Measurements from ENCODE around the gene CFAP100. TPM values are rescaled to one million over a fixed set of nuclear protein-coding genes. Genes with fewer than 3 reads are reported as not detected.

Gene CFAP100
- total RNA-seq, 4 donors from 2014 or later: not detected

DNA sequence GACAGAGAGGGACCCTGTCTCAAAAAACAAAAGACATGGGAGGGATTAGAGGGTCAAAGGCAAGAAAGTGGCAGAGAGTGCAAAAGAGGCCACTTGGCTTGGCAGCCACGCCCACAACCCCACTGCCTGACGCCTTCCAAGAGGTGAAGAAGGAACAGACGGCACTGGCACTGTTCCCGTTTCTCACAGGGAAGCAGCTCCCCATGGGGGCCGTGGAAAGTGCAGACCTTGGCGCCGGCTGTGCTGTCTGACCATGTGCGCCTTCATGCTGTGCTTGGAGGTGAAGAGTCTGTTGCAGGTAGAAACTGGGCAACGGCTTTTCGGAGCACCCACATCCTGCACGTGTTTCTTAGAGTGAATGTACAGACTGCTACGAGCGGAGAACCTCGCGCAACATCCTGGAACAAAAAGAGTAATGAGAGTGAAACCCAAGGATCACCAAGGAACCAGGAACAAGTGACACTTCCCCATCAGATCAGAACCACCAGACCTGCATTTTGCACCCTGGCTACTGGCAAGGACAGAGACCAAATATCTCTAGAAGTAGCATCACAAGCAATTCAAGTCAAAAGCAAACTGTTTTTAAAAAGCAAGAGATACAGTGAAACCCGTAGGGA, 71.3 kb downstream of the CFAP100 start:
- no peak for TF ChIP-seq POLR2A (IDR thresholded peaks at IDR 0.05)
- 77 to 78% methylated on average over 16 of the region's 16 CpGs for WGBS, 2 donors
- H3K4me3 ChIP-seq (ENCODE audit: low read depth, poor library complexity, severe bottlenecking): no peak overlapping the region
- intact Hi-C loops (cut with DNase I; ENCODE audit: low total_unique reads): no loop called here
- DNase-seq (ENCODE audit: low spot score in 2 of 2): peak in 1 of 2 donors; percentile 87

DNA sequence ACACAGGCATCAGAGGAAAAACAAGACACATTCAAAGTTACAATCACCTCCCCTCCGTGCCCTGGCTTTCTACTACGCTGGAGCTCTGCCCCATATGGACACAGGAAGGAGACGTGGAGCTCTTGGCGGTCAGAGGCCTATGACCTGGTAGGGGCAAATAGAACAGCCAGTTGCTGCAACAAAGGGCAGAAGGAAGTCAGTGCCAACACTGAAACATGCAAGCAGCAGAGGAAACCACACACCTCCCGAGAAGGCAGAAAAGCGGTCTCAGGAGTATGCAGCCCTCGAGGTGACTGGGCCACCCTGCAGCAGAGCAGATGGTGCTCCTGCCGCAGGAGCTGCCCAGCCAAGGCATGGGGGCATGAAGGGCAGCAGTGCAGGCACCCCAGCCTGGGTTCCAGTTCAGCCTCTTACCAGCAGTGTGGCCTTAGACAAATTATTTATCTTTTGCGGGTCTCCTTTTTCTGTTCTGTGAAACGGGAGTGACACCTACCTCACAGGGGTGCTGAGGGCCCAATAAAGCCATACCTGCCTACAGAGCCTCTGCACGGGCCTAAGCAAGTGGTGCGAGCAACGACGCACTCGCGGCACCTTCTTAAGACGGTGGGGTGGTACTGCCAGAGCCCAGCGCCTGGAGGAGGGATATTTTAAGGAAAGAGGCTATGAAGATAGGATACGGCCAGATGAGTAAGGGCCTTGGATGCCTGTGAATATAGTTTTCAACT, 72.3 kb downstream of the CFAP100 start:
- intact Hi-C loops (cut with DNase I; ENCODE audit: low total_unique reads): no loop called here
- 79 to 87% methylated on average over 19 of the region's 19 CpGs for WGBS, 2 donors
- TF ChIP-seq POLR2A (IDR thresholded peaks at IDR 0.05): no peak
- TF ChIP-seq, protein P1, sequence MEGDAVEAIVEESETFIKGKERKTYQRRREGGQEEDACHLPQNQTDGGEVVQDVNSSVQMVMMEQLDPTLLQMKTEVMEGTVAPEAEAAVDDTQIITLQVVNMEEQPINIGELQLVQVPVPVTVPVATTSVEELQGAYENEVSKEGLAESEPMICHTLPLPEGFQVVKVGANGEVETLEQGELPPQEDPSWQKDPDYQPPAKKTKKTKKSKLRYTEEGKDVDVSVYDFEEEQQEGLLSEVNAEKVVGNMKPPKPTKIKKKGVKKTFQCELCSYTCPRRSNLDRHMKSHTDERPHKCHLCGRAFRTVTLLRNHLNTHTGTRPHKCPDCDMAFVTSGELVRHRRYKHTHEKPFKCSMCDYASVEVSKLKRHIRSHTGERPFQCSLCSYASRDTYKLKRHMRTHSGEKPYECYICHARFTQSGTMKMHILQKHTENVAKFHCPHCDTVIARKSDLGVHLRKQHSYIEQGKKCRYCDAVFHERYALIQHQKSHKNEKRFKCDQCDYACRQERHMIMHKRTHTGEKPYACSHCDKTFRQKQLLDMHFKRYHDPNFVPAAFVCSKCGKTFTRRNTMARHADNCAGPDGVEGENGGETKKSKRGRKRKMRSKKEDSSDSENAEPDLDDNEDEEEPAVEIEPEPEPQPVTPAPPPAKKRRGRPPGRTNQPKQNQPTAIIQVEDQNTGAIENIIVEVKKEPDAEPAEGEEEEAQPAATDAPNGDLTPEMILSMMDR (IDR thresholded peaks at IDR 0.05): no peak

DNA sequence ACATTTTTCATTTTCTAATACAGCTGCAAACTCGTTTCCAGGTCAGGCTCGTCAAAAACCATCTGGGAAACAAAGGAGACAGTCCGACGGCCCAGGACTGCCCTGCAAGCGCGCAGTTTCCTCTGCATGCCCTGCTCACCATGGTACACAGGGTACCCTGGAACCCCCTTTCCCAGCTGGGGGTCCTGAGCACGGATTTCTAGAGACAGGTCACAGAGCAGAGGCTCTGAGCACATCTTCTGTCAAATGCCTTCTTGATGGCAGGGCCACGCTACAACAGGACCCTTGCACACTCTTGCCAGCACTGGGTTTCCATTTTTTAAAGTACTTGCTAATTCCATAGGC, 72.9 kb downstream of the CFAP100 start:
- 78 to 80% methylated on average over 8 of the region's 8 CpGs for WGBS, 2 donors
- no peak overlapping the region for H3K4me3 ChIP-seq (ENCODE audit: low read depth, poor library complexity, severe bottlenecking)
- DNase-seq (ENCODE audit: low spot score in 2 of 2): peak in 1 of 2 donors; percentile 56
- intact Hi-C loops (cut with DNase I; ENCODE audit: low total_unique reads): no loop called here
- no peak for TF ChIP-seq POLR2A (IDR thresholded peaks at IDR 0.05)
- TF ChIP-seq, protein P1 (IDR thresholded peaks at IDR 0.05): no peak

More for the DNA sequence above, 72.3 kb downstream of the CFAP100 start:
- no peak overlapping the region for H3K4me3 ChIP-seq (ENCODE audit: low read depth, poor library complexity, severe bottlenecking)
- DNase-seq (ENCODE audit: low spot score in 2 of 2): peak in 1 of 2 donors; percentile 56

DNA sequence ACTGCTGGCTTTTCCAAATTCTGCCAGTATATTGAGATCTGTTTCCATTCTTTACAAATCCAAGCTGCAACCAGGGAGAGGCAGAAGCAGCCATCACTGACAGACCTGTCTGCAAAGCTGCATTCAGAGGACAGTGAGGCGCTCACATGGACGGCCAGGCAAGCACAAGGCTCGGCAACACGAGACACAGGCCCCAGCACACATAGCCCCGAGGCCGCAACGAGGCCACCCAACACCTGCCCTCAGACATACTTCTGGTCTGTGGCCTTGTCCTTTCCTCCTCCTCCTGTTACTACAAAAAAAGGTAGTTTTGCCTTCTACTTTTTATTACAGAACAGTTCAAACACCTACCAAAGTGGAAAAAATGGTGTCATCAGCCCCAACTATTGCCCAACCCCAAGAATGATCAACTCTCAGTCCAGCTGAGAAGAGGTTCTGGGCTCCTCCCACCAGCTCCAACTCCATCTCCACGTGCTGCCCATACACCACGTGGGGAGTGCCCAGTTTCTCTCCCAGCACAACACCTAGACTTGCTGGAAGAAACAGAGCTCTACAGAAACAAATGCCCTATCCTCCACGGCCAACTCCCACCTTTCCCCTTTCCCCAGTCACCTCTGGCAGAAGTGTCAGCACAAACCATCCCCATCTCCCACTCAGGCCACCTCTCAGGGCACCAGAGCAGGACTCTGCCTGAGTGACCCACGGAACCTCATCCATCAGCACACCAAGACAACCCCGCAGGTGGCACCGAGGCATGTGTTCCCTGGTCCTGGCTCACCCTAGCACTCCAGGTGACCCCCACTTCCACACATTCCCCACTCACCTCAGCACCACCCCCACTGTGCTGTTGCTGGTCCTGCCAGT, 73.6 kb downstream of the CFAP100 start:
- DNase-seq (ENCODE audit: low spot score in 2 of 2): peak in 1 of 2 donors; percentile 76
- WGBS, 2 donors: 78 to 80% methylated on average over 13 of the region's 13 CpGs
- TF ChIP-seq, protein P1 (IDR thresholded peaks at IDR 0.05): no peak
- no peak for TF ChIP-seq POLR2A (IDR thresholded peaks at IDR 0.05)
- intact Hi-C loops (cut with DNase I; ENCODE audit: low total_unique reads): no loop called here
- H3K4me3 ChIP-seq (ENCODE audit: low read depth, poor library complexity, severe bottlenecking): no peak overlapping the region

DNA sequence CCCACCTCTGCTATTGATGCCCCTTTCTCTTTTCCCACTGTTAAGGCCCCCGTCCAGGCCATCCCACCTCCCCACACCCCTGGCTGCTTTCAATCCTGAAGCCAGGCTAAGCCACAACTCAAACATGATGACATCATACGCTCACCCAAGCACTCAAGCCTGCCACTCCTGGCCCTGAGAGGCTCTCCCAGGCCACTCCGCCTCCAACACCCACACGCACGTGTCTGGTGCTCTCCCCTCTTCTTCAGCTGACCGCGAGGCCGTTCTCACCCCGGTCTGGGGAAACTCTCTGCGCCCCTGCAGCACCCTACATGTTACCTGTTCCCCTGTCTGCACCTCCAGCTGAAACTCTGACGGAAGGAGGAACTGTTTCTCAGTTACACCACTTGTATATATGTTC, 74.8 kb downstream of the CFAP100 start:
- TF ChIP-seq, protein P1 (IDR thresholded peaks at IDR 0.05): no peak
- TF ChIP-seq POLR2A (IDR thresholded peaks at IDR 0.05): no peak
- peak in 1 of 2 donors; percentile 23 for DNase-seq (ENCODE audit: low spot score in 2 of 2)
- WGBS, 2 donors: 94 to 95% methylated on average over 11 of the region's 11 CpGs
- intact Hi-C loops (cut with DNase I; ENCODE audit: low total_unique reads): no loop called here
- no peak overlapping the region for H3K4me3 ChIP-seq (ENCODE audit: low read depth, poor library complexity, severe bottlenecking)
